Suppressor macrophage treated with lipopolysaccharide for 4 hours (primary cell): ENCODE data around the gene POLR2J.
A peak's percentile ranks its signal among the peaks of the same experiment; 100 is the strongest.

ENCODE experiments used
- DNase-seq: peaks from one replicate; pipeline ENCODE4 v3.0.0-alpha.2; 2020

The POLR2J gene

DNA sequence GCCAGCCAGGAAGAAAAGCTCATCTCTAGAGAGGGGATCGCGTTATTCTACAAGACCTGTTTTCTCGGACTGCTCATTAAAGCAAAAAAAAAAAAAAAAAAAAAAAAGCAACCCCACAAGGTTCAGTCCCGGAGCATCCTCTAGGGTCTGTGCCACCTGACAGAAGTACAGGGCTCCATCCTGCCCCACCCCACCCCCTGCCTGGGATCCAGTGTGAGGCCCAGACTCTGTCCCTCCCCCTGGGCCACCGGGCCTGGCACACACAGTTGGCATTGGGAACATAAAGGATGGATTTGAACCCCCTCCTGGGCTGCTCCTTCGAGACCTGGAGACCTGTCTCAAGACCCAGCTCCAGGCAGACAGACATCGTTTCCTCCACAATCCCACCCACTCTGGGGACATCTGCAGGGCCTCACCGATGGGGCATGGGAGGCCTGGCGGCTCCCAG lies 44.7 kb downstream of the POLR2J start:
- no peak for DNase-seq

DNA sequence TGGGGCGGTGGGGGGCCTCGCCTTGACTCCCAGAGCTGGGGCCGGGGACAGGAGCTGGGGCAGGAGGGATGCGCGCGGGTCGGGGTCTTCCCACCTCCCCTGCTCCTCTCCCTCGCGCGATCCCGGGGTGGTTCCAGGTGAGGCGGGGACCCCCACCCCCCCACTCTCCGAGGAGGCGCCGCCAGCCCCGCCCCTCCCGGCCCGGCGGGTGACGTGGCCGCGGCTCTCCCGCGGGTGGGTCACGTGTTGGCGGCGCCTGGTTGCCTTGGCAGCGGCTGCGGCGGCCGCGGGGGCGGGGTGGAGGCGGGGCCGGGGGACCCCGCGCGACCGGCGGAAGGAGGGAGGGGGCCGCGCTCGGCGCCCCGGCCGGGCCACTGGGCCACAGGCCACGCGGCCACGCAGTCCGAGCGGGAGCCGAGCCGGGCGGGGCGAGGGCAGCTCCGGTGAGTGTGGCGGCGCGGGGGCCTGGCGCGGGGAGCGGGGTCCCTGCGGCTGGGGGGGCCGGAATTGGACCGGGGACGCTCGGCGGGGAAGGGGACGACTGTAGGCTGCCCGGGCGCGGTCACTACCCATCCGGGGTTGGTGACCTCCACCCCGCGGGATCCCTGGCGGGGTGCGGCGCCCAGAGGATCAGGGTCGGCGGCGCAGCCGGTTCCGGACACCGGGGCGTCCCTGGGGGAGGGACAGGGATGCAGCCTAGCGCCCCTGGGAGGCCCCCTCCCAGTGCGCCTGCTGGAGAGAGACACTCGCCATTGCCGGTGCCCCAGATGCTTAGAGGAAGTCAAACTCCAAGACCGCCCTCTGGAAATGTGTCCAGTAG lies 45.3 kb downstream of the POLR2J start, which contains the start of gene ORAI2:
Gene ORAI2, plus strand, starts transcription at position 357 of the 820 bp plus-strand sequence. CDS start 5,382 bp downstream, outside the sequence.
- peak; percentile 86 for DNase-seq

DNA sequence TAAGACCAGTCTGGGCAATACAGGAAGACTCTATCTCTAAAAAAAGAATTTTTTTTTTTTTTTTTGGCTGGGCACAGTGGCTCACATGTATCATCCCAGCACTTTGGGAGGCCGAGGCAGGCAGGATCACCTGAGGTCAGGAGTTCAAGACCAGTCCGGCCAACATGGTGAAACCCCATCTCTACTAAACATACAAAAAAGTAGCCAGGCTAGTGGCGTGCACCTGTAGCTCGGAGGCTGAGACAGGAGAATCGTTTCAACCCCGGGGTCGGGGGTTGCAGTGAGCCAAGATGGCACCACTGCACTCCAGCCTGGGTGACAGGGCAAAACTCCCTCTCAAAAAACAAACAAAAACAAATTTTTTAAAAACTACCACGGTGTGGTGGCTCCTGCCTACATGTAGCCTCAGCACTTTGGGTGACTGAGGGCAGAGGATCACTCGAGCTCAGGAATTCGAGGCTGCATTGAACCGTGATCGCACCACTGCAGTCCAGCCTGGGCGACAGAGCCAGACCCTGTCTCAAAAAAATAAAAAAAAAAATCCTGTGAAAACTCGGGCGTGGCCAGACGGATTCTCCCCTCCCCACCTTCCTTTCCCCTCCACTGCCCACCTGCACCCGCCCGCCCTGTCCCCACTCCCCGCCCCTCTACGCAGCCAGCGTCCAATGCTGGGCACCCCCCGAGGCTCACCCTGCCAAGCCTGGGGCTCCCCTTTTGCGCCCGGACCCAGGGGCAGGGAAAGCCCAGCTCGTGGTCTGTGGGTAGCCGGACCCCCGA lies 46.1 kb downstream of the POLR2J start:
- no peak for DNase-seq

DNA sequence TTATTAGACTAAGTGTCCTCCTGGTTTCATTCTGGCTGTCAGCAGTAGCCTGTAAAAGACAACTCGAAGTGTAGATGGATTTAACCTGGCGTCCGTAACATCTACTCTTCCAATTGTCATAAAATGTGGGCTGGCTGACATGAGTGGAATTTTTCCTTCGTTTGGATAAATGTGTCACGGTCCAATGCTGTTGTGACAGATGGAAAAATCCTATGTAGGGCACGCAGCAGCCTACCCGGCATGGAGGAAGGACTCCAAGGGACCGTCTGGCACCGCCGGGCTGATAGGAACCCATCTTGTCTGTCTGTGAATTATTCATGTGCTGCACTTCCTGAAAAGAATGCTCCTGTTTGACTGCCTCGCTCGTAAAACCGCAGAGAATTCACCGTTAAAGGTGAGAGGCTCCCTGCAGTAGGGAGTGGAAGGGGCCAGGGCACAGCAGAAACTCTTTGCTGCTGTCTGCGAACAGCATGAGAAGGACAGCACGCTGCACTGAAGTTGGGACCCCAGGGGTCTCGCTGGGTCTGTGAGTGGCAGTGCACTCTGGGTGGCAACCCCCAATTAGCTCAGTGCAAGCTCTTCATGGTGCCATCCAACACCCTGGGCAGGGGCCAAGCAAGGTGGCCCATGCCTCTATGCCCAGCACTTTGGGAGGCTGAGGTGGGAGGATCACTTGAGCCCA lies 47.0 kb downstream of the POLR2J start:
- DNase-seq = peak; percentile 50

DNA sequence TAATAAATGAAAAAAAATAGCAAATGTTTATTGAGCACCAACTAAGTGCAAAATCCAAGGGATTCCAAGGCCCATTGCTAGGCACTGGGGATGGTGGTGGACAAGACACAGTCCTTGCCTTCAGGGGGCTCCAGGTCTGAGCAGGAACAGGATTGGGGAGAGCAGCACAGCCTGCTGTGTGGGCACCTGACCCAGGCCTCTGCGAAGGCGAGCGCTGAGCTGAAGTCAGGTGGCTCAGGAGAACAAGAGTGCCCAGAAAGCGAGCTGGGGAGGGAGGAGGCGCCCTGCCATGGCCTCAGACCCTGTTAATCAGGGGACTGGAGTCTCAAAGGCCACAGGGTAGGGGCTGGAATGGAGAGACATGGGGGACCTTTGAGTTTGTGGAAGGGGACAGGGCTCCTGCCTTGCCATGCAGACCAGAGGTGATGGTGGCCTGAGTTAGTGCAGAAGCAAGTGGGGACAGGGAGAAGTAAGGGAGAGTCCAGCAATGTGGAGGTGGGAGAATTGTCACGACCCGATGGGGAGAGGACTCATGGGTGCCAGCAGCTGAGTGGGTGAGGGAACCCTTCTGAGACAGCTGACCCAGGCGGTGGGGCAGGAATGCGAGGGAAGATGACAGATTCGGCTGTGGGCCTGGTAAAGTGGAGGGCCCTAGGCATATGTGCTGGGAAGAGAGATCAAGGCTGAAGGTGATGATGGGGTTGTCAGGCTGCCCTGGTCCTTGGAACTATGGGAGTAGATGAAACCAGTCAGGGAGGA lies 49.4 kb downstream of the POLR2J start:
- peak; percentile 13 for DNase-seq

DNA sequence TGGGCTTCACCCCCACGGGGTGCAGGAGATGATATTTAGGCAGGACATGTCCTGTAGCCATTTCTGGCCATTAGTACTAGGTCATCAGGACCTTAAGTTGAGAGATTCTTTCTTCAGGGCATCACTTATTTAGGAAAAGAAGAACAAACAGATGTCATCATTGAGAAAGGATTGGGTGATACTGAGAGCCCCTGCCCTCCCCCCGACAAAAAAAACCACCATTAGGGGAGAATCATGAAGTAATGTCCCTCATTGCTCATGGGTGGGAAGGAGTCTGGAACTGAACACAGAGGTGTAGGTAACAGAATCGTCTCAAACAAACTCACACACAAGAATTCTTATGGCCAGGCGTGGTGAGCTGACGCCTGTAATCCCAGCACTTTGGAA lies 51.7 kb downstream of the POLR2J start:
- peak; percentile 67 for DNase-seq

DNA sequence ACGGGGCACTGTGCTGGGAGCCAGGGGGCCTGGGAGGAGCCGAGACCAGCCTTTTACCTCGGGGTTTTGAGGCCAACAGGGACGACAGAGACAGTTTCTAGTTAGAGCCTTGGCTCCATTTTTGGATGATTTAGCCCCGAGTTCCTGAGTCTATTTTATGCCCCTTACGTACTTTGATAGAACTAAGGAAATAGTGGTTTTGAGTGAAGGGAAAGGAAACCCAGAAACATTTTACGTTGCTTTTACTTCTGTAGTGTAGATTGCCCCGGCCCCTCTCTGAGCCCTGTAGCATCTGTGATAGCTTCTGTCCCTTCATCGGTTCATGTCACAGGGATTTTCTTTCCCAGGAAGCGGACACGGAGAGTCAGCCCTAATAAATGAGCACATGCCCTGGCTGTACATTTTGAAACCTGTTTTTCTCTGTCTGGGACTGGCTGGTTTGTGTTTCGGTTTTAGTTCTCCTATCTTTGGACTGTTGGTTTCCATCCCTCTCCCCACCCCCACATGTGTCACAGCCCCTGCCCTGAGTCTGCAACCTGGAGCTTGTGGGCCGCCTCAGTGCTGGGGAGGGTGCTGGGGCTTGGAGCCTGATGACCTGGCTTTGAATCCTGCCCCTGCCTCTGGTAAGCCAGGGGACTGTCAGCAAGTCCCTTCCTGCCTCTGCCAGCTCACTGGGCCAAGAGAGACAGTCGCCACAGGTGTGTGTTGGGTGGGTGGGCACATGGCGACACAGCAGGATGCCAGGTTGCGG lies 52.3 kb downstream of the POLR2J start:
- peak; percentile 96 for DNase-seq

DNA sequence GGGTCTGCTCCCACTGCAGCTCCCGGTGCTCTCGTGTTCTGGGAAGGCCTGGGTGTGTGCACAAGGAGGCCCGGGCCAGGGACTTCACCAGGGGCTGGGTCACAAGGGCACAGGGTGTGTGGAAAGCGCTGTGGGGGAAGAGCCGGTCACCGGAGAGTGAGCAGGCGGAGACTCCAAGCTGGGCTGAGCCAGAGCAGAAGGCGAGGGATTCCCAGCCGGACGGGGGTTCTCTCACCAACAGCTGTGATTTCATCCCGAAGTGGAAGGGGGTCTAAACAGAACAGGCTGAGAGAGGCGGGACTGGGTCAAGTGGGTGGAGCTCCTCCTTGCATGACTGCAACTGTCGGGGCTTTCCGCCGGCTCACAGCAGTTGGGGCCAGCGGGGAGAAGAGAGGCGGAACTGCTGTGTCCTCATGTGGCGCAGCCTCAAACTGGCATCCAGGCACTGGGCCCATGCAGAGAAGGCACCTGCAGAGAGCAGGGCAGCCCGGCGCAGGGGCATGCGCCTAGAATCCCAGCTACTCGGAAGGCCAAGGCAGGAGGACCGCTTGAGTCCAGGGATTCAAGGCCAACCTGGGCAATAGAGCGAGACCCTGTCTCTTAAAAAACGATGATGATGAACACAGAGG lies 53.0 kb downstream of the POLR2J start:
- peak; percentile 99 for DNase-seq

GRCh38 chr7:102424787-102425218 lies 53.9 kb downstream of the POLR2J start:
- peak; percentile 92 for DNase-seq

DNA sequence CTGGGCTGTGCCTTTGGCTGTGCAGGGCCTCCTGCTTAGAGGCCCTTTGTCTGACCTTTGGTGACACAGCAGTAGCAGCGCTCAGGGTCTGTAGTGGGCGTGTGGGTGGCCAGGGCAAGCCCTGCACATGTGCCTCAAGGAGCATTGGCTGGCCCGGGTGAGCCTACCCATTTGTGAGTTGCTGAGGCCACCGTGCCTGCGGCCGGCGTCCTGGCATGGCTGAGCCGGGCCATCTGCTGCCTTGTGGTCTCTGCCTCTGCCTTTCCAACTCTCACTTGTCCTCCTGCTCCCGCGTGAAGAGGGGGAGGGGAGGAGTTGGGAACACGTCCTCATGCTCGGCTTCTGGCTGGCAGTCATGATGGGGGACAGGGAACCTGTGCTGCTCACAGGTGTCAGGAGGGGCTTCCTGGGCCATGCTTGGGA lies 54.6 kb downstream of the POLR2J start:
- DNase-seq = no peak
